Muscle layer of duodenum (tissue), 2 donors: ENCODE measurements around the gene USP6.

Experiments used
- H3K27ac ChIP-seq: one replicate; pipeline ENCODE4 v1.7.0; 2013; ENCODE audit warnings: mild to moderate bottlenecking, low read length
- H3K27me3 ChIP-seq: one replicate; pipeline ENCODE4 v1.7.0; 2013; ENCODE audit warnings: low read depth, mild to moderate bottlenecking, control low read depth, low read length
- H3K36me3 ChIP-seq, 2 donors: one replicate each; pipeline ENCODE4 v1.7.0; 2013; ENCODE audit warnings: low read length in 2 of 2, control low read depth in 1 of 2, mild to moderate bottlenecking in 1 of 2; ENCODE audit not compliant: insufficient read depth in 2 of 2, control insufficient read depth in 1 of 2
- H3K4me1 ChIP-seq, 2 donors: one replicate each; pipeline ENCODE4 v1.7.0; 2013; ENCODE audit warnings: low read length in 2 of 2, mild to moderate bottlenecking in 2 of 2, control low read depth in 1 of 2, moderate library complexity in 1 of 2; ENCODE audit not compliant: insufficient read depth in 2 of 2, control insufficient read depth in 1 of 2
- H3K4me3 ChIP-seq, 2 donors: one replicate each; pipeline ENCODE4 v1.7.0; 2013; ENCODE audit warnings: low read length in 2 of 2, low read depth in 1 of 2, mild to moderate bottlenecking in 1 of 2
- H3K9me3 ChIP-seq, 2 donors: one replicate each; pipeline ENCODE4 v1.7.0; 2013; ENCODE audit warnings: low read length in 2 of 2, control low read depth in 1 of 2, mild to moderate bottlenecking in 1 of 2; ENCODE audit not compliant: control insufficient read depth in 1 of 2
- donor health status: healthy.

Gene USP6

DNA sequence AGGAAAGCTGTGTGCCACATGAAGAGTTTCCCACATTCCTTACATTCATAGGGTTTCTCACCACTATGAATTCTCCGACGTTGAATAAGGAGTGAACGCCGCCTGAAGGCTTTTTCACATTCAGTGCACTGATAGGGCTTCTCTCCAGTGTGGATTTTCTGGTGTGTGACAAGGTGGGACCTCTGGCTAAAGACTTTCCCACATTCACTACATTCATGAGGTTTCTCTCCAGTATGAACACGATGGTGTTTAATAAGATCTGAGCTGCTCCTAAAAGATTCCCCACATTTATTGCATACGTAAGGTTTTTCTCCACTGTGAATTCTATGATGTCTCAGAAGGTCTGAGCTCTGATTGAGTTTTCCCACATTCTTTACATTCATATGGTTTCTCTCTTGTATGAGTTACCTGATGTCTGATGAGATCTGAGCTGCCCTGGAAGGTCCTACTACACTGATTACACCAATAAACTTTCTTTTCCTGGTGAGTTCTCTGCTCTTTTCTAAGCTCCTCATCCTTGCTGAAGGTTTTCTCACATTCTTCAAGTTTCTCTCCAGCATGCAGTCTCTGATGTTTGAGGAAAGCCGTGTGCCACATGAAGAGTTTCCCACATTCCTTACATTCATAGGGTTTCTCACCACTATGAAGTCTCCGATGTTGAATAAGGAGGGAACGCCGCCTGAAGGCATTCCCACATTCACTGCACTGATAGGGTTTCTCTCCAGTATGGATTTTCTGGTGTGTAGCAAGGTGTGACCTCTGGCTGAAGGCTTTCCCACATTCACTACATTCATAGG lies 65.9 kb downstream of the USP6 start:
- no peak overlapping the region for H3K27ac ChIP-seq
- peaks cover 0 to 37% of the 10 kb centered on the region in 2 donors for H3K36me3 ChIP-seq
- H3K4me3 ChIP-seq = peak overlapping the region; percentile 26 to 48
- H3K27me3 ChIP-seq = no peaks in the 10 kb centered on the region
- no peaks in the 10 kb centered on the region for H3K4me1 ChIP-seq
- H3K9me3 ChIP-seq = peaks cover 55 to 89% of the 10 kb centered on the region in 2 donors

DNA sequence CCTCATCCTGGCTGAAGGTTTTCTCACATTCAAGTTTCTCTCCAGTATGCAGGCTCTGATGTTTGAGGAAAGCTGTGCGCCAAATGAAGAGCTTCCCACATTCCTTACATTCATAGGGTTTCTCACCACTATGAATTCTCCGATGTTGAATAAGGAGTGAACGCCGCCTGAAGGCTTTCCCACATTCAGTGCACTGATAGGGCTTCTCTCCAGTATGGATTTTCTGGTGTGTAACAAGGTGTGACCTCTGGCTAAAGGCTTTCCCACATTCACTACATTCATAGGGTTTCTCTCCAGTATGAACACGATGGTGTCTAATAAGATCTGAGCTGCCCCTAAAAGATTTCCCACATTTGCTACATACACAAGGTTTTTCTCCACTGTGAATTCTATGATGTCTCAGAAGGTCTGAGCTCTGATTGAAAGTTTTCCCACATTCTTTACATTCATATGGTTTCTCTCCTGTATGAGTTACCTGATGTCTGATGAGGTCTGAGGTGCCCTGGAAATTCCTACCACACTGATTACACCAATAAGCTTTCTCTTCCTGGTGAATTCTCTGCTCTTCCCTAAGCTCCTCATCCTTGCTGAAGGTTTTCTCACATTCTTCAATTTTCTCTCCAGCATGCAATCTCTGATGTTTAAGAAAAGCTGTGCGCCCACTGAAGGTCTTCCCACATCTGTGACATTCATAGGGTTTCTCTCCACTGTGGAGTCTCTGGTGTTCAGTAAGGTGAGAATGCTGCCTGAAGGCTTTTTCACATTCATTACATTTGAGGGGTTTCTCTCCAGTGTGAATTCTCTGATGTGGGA lies 67.0 kb downstream of the USP6 start:
- peaks cover 0 to 43% of the 10 kb centered on the region in 2 donors for H3K36me3 ChIP-seq
- H3K27ac ChIP-seq = no peak overlapping the region
- H3K27me3 ChIP-seq = no peaks in the 10 kb centered on the region
- no peaks in the 10 kb centered on the region for H3K4me1 ChIP-seq
- H3K4me3 ChIP-seq = peak overlapping the region; percentile 26 to 48
- peaks cover 55 to 87% of the 10 kb centered on the region in 2 donors for H3K9me3 ChIP-seq

DNA sequence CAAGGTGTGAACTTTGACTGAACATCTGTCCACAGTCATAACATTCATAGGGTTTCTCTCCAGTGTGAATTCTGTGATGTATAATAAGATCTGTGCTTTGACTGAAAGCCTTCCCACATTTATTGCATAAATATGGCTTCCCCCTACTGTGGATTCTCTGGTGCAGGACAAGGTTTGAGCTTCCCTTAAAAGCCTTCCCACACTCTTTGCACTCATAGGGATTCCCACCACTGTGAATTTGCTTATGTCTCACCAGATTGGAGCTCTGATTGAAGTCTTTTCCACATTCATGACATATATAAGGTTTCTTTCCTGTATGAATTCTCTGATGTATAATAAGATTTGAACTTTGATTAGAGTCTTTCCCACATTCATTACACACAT lies 67.6 kb downstream of the USP6 start:
- H3K4me3 ChIP-seq = peak overlapping the region in 1 of 2 donors; percentile 48
- peaks cover 61 to 86% of the 10 kb centered on the region in 2 donors for H3K9me3 ChIP-seq
- no peaks in the 10 kb centered on the region for H3K4me1 ChIP-seq
- no peaks in the 10 kb centered on the region for H3K27me3 ChIP-seq
- H3K27ac ChIP-seq = no peak overlapping the region
- peaks cover 0 to 45% of the 10 kb centered on the region in 2 donors for H3K36me3 ChIP-seq

DNA sequence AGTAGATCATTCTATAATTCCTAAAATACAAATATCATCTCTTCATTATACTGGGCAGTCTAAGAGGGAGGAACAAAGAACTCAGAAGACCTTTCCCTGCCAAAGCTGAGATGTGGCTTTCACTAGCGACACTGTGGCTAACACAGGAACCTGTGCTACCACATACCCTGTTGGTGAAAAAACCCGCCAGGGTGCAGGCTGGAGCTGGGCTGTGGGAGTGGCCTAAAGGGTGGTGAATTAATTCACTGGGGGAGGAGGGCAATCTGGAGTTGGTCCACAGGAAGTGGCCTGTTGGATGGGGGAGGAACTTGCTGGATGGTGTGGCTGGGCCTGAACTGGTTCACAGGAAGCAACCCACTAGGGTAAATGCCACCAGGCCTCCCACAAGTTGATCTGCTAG lies 68.5 kb downstream of the USP6 start:
- no peak overlapping the region for H3K27ac ChIP-seq
- H3K27me3 ChIP-seq = no peaks in the 10 kb centered on the region
- H3K4me1 ChIP-seq = no peaks in the 10 kb centered on the region
- H3K36me3 ChIP-seq = peaks cover 0 to 42% of the 10 kb centered on the region in 2 donors
- peaks cover 58 to 77% of the 10 kb centered on the region in 2 donors for H3K9me3 ChIP-seq
- peak overlapping the region; percentile 5 to 48 for H3K4me3 ChIP-seq

DNA sequence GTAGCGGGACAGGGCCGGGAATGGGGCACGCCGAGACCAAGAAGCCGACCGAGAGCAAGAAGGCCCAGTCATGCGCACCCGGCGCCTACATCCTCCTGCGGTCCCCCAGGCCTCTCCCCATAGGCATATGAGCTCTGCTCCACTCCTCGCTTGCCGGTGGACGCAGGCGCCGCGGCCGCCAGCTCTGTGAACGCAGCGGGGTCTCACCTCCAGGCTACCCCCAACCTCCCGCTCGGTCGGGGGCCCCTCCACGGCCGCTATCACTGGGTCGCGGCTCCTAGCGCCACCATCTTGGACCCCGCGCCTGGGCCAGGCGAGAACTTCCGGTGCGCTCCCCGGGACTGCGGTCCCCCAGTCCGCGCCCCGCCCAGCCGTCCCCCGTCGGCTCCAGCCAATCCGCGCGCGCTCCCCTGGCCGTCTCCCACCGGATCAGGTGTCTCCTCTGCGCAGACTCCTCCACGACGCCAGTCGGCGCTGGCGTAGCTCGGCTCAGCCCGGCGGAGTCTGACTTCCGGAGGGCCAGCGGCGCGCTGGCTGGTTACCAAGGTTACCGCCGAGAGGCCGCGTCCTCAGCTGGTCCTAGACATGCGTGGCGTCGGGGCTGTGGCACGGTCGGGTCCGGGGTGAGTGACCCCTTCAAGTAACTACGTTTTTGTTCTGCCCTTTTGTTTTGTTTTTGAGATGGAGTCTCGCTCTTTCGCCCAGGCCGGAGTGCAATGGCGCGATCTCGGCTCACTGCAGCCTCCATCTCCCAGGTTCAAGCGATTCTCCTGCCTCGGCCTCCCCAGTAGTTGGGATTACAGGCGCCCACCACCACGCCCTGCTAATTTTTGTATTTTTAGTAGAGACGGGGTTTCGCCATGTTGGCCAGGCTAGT lies 75.9 kb downstream of the USP6 start, which contains the start of gene ZNF594:
ZNF594 (minus strand) TSS at position 328 of the 877 bp plus-strand sequence. CDS start 7,612 bp downstream, outside the sequence.
- Histone ChIP-seq H3K27ac (no peak within 1 kb of the TSS), H3K9me3 (peaks cover 7 to 12% of the 10 kb centered on the region in 2 donors), H3K27me3 (no peaks in the 10 kb centered on the region), H3K36me3 (peaks cover 0 to 19% of the 10 kb centered on the region in 2 donors), H3K4me3 (peak within 1 kb of the TSS; percentile 61 to 94), H3K4me1 (peaks cover 0 to 20% of the 10 kb centered on the region in 2 donors)

DNA sequence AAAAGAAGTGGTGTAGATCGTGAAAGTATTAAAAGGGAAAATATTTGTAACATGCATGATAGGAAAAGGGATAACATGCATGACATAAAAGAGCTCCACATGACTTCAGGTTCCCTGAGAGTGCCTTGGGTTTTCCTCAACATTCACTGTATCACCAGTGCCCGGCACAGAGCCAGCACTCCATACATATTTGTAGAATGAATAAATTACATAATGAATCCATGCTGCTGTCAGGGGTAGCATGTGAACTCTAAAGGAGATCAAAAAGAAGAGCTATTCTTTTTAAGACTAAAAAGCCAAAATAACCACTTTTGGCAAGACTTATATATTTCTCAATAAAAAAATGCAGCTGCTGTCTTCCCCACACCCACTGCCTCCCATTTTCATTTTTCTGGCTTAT lies 78.5 kb downstream of the USP6 start:
- Histone ChIP-seq H3K27me3 (no peaks in the 10 kb centered on the region), H3K4me3 (no peak overlapping the region), H3K36me3 (peaks cover 0 to 6% of the 10 kb centered on the region in 2 donors), H3K9me3 (peaks cover 0 to 8% of the 10 kb centered on the region in 2 donors), H3K4me1 (peaks cover 0 to 20% of the 10 kb centered on the region in 2 donors), H3K27ac (no peak overlapping the region)

DNA sequence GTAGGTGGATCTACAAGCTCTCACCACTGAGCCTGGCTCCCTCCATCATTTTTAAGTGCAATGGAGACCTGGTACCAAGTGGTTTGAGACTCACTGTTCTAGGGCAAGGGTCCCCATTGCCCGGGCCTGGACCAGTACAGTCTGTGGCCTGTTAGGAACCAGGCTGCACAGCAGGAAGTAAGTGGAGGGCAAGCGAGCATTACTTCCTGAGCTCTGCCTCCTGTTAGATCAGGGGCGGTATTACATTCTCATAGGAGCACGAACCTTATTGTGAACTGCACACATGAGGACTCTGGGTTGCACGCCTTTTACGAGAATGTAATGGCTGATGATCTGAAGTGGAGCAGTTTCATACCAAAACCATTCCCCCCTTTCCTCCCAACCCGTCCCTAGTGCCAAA lies 82.6 kb downstream of the USP6 start:
- Histone ChIP-seq H3K36me3 (no peaks in the 10 kb centered on the region), H3K9me3 (no peaks in the 10 kb centered on the region), H3K27me3 (no peaks in the 10 kb centered on the region), H3K4me1 (no peaks in the 10 kb centered on the region), H3K27ac (no peak overlapping the region), H3K4me3 (no peak overlapping the region)

DNA sequence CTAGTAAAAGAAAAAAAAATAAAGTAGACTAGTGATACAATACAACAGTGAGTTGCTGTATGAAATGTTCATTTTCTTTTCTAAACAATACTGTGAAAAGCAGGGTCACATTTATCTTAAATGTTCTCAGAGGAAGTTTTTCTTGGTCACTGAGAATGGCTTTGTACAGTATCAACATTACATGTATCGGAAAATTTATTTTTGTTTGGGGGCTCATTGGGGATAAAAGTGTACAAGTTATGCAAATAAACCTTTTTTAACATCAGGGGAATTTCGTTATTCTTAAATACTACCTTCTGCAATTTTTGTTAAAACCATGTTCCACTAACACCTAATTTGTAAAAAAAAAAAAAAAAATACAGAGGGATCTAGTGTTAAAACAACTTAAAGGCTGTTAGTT lies 84.5 kb downstream of the USP6 start:
- Histone ChIP-seq H3K36me3 (no peaks in the 10 kb centered on the region), H3K27ac (no peak overlapping the region), H3K4me3 (no peak overlapping the region), H3K4me1 (no peaks in the 10 kb centered on the region), H3K27me3 (no peaks in the 10 kb centered on the region), H3K9me3 (no peaks in the 10 kb centered on the region)

DNA sequence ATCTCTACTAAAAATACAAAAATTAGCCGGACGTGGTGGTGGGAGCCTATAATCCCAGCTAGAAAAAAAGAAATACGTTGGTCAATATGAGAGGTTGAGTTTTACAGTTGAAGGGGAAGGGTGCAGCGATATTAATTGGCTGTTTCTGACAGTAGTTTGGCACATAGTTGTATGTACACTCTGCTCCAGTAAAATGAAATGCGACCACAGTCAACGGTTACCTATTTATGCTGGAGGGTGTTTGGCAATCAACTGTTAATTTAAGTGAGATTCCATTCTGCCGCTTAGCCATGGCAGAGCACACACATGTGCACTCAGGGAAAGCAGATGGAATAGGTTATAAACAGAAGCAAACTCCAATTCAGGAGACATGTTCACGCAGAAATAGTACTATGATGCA lies 85.2 kb downstream of the USP6 start:
- H3K27me3 ChIP-seq = no peaks in the 10 kb centered on the region
- H3K4me1 ChIP-seq = no peaks in the 10 kb centered on the region
- no peaks in the 10 kb centered on the region for H3K36me3 ChIP-seq
- no peak overlapping the region for H3K4me3 ChIP-seq
- no peaks in the 10 kb centered on the region for H3K9me3 ChIP-seq
- no peak overlapping the region for H3K27ac ChIP-seq

DNA sequence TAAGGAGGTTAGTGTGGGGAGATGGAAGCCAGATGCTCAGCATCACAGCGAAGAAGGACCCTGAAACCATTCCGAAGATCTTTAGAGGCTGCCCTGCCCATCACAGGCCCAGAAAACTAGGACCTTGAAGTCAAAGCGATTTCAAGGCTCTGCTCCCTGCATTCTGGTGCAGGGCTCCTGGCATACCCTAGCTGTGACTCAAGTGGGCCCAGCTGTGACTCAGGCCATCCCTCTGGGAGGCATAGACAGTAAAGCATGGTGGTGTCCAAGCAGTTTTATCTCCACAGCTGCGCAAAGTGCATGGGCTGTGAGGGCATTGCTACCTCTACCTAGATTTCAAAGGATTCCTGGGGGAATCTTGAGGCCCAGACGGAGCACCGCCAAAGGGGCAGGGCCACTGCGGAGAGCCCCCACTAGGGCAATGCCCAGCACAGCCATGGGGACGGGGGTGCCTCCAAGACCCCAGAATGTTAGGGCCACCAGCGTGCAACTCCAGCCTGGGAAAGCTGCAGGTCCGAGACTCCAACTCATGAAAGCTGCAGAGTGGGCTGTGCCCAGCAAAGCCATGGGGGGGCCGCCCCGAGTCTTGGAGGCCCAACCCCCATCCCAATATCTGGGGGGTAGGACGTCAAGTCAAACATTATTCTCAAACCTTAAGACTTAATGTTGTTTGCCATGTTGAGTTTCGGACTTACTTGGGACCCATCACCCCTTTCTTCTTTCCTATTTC lies 87.5 kb downstream of the USP6 start:
- H3K9me3 ChIP-seq = no peaks in the 10 kb centered on the region
- no peak overlapping the region for H3K4me3 ChIP-seq
- no peaks in the 10 kb centered on the region for H3K4me1 ChIP-seq
- no peaks in the 10 kb centered on the region for H3K36me3 ChIP-seq
- no peaks in the 10 kb centered on the region for H3K27me3 ChIP-seq
- no peak overlapping the region for H3K27ac ChIP-seq
